Effector CD8-positive, alpha-beta T cell (primary cell): ENCODE measurements around the gene TIGD6.
A peak's percentile ranks its signal among the peaks of the same experiment; 100 is the strongest.
"Not testable (repeated sequence)": the region's sequence is repeated elsewhere in the genome, so short reads cannot be mapped to it uniquely, and the experiment has no call there.

Source experiments
- DNase-seq: peaks from one replicate; lab custom pipeline; 2025; lab: John Stamatoyannopoulos, UW
- total RNA-seq, 4 experiments: gene quantifications; one replicate each; lab custom pipeline; 2026; lab: John Stamatoyannopoulos, UW

Gene TIGD6
- 4.1 to 6.0 (median 5.2) reads per million in 4 experiments for total RNA-seq

GRCh38 chr5:150000256-150000989, at the start of gene TIGD6, which contains the start of gene HMGXB3:
TIGD6 (minus strand) TSS chr5:150000654; CDS start chr5:149996348, 4,306 bp downstream.
HMGXB3 (plus strand) TSS chr5:150000739; CDS start chr5:150004853, 4,114 bp downstream.
- DNase-seq, result peak; percentile 67

- DNase-seq, result no peak
These were observed 45.6 kb upstream of the TIGD6 start for GRCh38 chr5:150046031-150046430.

GRCh38 chr5:150045549-150045948, 45.1 kb upstream of the TIGD6 start:
- no peak for DNase-seq

- DNase-seq, result no peak
These were observed 44.3 kb upstream of the TIGD6 start for GRCh38 chr5:150044712-150045111.

GRCh38 chr5:150044329-150044681, 43.9 kb upstream of the TIGD6 start:
- DNase-seq, result no peak

GRCh38 chr5:150043657-150044328, 43.3 kb upstream of the TIGD6 start:
- DNase-seq, result no peak

GRCh38 chr5:150042459-150042858, 42.0 kb upstream of the TIGD6 start:
- DNase-seq, result no peak

GRCh38 chr5:150038547-150038946, 38.1 kb upstream of the TIGD6 start:
- DNase-seq, result no peak

- no peak for DNase-seq
These were observed 36.1 kb upstream of the TIGD6 start for GRCh38 chr5:150036513-150036912.

GRCh38 chr5:150035139-150035895, 34.9 kb upstream of the TIGD6 start:
- no peak for DNase-seq

GRCh38 chr5:150034662-150035061, 34.2 kb upstream of the TIGD6 start:
- no peak for DNase-seq

GRCh38 chr5:150033334-150033733, 32.9 kb upstream of the TIGD6 start:
- no peak for DNase-seq

- not testable (repeated sequence) for DNase-seq
These were observed 27.6 kb upstream of the TIGD6 start for GRCh38 chr5:150028047-150028446.

GRCh38 chr5:150026682-150027172, 26.3 kb upstream of the TIGD6 start:
- no peak for DNase-seq

GRCh38 chr5:150024346-150024984, 24.0 kb upstream of the TIGD6 start:
- no peak for DNase-seq

- DNase-seq, result no peak
These were observed 22.7 kb upstream of the TIGD6 start for GRCh38 chr5:150023136-150023535.

- no peak for DNase-seq
These were observed 22.2 kb upstream of the TIGD6 start for GRCh38 chr5:150022681-150023080.

- no peak for DNase-seq
These were observed 21.7 kb upstream of the TIGD6 start for GRCh38 chr5:150022158-150022531.

GRCh38 chr5:150021491-150022157, 21.2 kb upstream of the TIGD6 start:
- DNase-seq, result no peak

- no peak for DNase-seq
These were observed 19.8 kb upstream of the TIGD6 start for GRCh38 chr5:150020249-150020648.

- DNase-seq, result no peak
These were observed 17.0 kb upstream of the TIGD6 start for GRCh38 chr5:150017226-150018005.
